Measurements from ENCODE around the gene PARM1.

Gene PARM1

GRCh38 chr4:75030649-75031235, 97.8 kb downstream of the PARM1 start:
- no peak for DNase-seq (ENCODE audit: low read depth in 2 of 2)

- DNase-seq (ENCODE audit: low read depth in 2 of 2) = no peak
Observed at GRCh38 chr4:75031775-75032174, 98.9 kb downstream of the PARM1 start.

- DNase-seq (ENCODE audit: low read depth in 2 of 2) = no peak
Observed at GRCh38 chr4:75034523-75034922, 101.6 kb downstream of the PARM1 start.

- DNase-seq (ENCODE audit: low read depth in 2 of 2) = no peak
Observed at GRCh38 chr4:75035321-75035720, 102.4 kb downstream of the PARM1 start.

- no peak for DNase-seq (ENCODE audit: low read depth in 2 of 2)
Observed at GRCh38 chr4:75036046-75036830, 103.3 kb downstream of the PARM1 start.

GRCh38 chr4:75037252-75037651, 104.3 kb downstream of the PARM1 start:
- no peak for DNase-seq (ENCODE audit: low read depth in 2 of 2)

- DNase-seq (ENCODE audit: low read depth in 2 of 2) = no peak
Observed at GRCh38 chr4:75038376-75038775, 105.5 kb downstream of the PARM1 start.

GRCh38 chr4:75040703-75041102, 107.8 kb downstream of the PARM1 start:
- DNase-seq (ENCODE audit: low read depth in 2 of 2) = no peak

GRCh38 chr4:75042601-75043208, 109.8 kb downstream of the PARM1 start:
- DNase-seq (ENCODE audit: low read depth in 2 of 2) = no peak

GRCh38 chr4:75046226-75046625, 113.3 kb downstream of the PARM1 start:
- no peak for DNase-seq (ENCODE audit: low read depth in 2 of 2)

GRCh38 chr4:75046641-75047040, 113.7 kb downstream of the PARM1 start:
- no peak for DNase-seq (ENCODE audit: low read depth in 2 of 2)

GRCh38 chr4:75048208-75048879, 115.4 kb downstream of the PARM1 start:
- no peak for DNase-seq (ENCODE audit: low read depth in 2 of 2)

- no peak for DNase-seq (ENCODE audit: low read depth in 2 of 2)
Observed at GRCh38 chr4:75051431-75051830, 118.5 kb downstream of the PARM1 start.

- DNase-seq (ENCODE audit: low read depth in 2 of 2) = no peak
Observed at GRCh38 chr4:75053352-75053751, 120.4 kb downstream of the PARM1 start.

GRCh38 chr4:75054078-75054477, 121.2 kb downstream of the PARM1 start:
- DNase-seq (ENCODE audit: low read depth in 2 of 2) = no peak

GRCh38 chr4:75056277-75056676, 123.4 kb downstream of the PARM1 start:
- DNase-seq (ENCODE audit: low read depth in 2 of 2) = no peak

- no peak for DNase-seq (ENCODE audit: low read depth in 2 of 2)
Observed at GRCh38 chr4:75057369-75057768, 124.5 kb downstream of the PARM1 start.

GRCh38 chr4:75058486-75058885, 125.6 kb downstream of the PARM1 start:
- DNase-seq (ENCODE audit: low read depth in 2 of 2) = no peak

- no peak for DNase-seq (ENCODE audit: low read depth in 2 of 2)
Observed at GRCh38 chr4:75063433-75063832, 130.5 kb downstream of the PARM1 start.

GRCh38 chr4:75065909-75066308, 133.0 kb downstream of the PARM1 start:
- DNase-seq (ENCODE audit: low read depth in 2 of 2) = no peak

GRCh38 chr4:75069493-75070074, 136.7 kb downstream of the PARM1 start:
- DNase-seq (ENCODE audit: low read depth in 2 of 2) = no peak

- no peak for DNase-seq (ENCODE audit: low read depth in 2 of 2)
Observed at GRCh38 chr4:75071317-75071716, 138.4 kb downstream of the PARM1 start.
